Right lobe of liver (tissue), 4 donors: ENCODE measurements around the gene FANCG.

ENCODE experiments used
- POLR2A ChIP-seq: fragments of 450-650 bp; IDR thresholded peaks from one replicate; pipeline ENCODE4 v1.6.1; 2017; ENCODE audit warnings: antibody characterized with exemption, mild to moderate bottlenecking
- TF ChIP-seq, protein P1 (sequence below), 4 donors: fragments of 200-600 bp in 3 of 4; fragments of 450-650 bp in 1 of 4; IDR thresholded peaks; one replicate each; pipeline versions ENCODE4 v1.5.1 to v1.8.0; 2016 to 2022; ENCODE audit warnings: antibody characterized with exemption in 4 of 4, mild to moderate bottlenecking in 2 of 4
- donor health status: DM: no; HTN: no; CAD: no.
- donor health status: DM: no; HTN: no; CAD: no.
- donor health status: DM: no; HTN: yes; CAD: no.

GRCh38 chr9:35076848-35077247, 2.9 kb downstream of the FANCG start:
- TF ChIP-seq, protein P1, sequence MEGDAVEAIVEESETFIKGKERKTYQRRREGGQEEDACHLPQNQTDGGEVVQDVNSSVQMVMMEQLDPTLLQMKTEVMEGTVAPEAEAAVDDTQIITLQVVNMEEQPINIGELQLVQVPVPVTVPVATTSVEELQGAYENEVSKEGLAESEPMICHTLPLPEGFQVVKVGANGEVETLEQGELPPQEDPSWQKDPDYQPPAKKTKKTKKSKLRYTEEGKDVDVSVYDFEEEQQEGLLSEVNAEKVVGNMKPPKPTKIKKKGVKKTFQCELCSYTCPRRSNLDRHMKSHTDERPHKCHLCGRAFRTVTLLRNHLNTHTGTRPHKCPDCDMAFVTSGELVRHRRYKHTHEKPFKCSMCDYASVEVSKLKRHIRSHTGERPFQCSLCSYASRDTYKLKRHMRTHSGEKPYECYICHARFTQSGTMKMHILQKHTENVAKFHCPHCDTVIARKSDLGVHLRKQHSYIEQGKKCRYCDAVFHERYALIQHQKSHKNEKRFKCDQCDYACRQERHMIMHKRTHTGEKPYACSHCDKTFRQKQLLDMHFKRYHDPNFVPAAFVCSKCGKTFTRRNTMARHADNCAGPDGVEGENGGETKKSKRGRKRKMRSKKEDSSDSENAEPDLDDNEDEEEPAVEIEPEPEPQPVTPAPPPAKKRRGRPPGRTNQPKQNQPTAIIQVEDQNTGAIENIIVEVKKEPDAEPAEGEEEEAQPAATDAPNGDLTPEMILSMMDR (IDR thresholded peaks at IDR 0.05): no peak
- no peak for TF ChIP-seq POLR2A
